ENCODE measurements around the gene RASGRF1. TPM values are rescaled to one million over a fixed set of nuclear protein-coding genes. Genes with fewer than 3 reads are reported as not detected.

RASGRF1 gene
- total RNA-seq, 1 donor from 2014 or later: 0.31 TPM

GRCh38 chr15:78957416-78958093 is 133.0 kb downstream of the RASGRF1 start:
- no peak for DNase-seq

DNA sequence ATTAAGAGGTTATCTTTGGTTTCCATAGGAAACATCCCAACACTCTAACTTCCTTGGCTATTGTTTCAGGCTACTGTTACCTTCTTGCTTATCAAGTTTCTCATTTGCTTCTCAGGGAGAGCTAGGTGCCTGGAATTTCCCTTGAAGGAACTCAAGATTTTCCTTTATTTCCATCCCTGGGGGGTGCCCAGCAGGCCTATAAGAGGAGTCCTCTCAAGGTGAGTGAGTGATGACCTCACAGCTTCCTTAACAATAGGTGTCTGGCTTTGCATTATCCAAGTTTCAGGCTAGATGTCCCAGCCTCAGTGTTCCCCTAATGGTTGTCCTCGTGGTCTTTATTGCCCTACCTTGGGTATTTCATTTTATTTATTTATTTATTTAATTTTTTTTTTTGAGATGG is 133.6 kb downstream of the RASGRF1 start:
- DNase-seq: no peak

- DNase-seq: no peak
Observed at GRCh38 chr15:78955355-78955754, 135.2 kb downstream of the RASGRF1 start.

DNA sequence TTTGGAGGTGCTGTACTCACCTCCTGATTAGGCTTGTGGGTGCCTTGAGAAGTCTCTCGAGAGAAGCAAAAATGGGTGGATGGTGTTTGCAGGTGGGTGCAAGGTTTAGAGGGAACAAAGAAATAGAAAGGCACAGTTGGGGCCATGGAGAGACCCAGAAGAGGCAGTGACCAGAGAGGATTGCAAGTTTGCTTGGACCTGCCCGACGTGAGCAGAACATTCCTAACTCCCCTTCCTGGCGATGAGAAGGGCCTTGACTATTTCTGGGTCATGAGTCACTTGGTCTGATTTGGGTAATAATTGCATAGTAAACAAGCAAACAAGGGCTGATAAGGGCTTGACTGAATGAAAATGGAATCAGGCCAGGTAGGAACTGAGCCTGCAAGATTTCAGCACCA is 138.7 kb downstream of the RASGRF1 start:
- no peak for DNase-seq

DNA sequence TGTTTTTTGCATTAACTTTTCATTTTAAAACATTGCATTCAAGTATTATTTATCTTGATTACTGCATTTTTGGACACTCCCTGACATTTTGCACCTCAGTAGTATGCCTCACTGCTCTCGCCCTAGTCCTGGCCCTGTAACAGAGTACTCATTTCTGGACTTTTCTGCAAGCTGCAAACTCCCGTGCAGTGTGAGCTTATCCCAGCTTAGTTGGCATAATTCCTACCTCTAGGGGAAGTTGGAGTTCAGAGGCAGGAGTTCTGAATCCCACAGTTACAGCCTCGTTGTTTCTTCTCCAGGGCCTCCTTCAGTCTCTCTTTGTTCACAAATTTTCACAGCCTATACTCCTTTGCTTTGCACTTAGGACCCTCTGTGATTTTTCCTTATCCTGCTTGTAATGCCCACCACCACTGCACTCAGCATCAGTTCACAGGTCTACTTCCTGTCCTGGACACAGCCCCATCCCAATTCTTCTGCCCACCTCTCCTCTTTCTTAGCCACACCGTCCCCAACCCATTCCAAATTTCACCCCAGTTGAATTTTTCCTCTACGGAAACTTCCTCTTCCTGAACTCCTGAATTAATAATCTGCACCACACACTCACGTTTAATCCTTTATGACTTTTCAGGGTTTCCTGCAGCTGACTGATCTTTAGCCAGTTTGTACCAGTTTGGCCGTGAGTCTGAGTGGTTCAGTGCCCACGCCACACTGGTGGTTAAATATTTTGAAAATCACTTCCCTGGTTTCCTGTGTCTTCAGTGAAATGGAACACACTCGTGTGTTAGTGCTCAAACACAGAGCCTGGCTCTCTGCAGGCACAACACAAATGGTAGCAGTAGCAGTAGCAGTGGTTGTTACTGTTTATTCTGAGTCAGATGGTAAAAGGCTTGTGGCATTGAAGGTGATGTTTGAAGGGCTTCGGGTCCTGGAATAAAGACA is 139.4 kb downstream of the RASGRF1 start:
- peak; percentile 30 for DNase-seq

DNA sequence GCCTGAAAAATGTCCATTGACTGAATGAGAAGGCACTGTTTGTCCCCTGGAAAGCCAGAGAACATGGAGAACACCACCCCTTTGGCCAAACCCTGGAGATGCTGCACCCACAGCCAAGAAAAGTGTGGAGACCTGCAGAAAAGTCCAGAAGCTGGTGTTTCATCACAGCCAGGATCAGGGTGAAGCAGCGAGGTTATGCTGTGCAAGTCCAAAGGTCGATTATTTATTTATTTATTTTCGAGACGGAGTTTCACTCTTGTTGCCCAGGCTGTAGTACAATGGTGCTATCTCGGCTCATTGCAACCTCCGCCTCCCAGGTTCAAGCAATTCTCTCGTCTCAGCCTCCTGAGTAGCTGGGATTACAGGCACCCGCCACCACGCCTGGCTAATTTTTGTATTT is 140.2 kb downstream of the RASGRF1 start:
- no peak for DNase-seq

DNA sequence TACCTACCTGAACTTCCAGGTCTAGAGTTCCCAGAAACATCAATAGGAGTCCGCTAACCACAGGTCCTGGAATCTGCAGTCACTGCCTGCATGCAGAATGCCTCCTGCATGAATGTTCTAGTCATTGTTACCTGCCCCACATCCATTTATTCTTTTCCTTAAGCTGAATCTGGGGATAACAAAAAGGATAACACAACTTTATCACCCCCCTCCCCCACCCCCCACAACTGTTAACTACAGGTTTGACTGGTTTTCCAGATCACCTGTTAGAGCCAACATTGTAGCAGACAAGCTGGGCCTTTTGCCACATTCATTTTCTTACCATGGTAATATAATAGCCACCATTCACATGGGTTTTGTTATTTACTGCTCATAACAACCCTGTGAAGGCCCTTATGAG is 141.1 kb downstream of the RASGRF1 start:
- no peak for DNase-seq

GRCh38 chr15:78947506-78947905 is 143.1 kb downstream of the RASGRF1 start:
- DNase-seq: no peak

GRCh38 chr15:78946493-78946892 is 144.1 kb downstream of the RASGRF1 start:
- no peak for DNase-seq

DNA sequence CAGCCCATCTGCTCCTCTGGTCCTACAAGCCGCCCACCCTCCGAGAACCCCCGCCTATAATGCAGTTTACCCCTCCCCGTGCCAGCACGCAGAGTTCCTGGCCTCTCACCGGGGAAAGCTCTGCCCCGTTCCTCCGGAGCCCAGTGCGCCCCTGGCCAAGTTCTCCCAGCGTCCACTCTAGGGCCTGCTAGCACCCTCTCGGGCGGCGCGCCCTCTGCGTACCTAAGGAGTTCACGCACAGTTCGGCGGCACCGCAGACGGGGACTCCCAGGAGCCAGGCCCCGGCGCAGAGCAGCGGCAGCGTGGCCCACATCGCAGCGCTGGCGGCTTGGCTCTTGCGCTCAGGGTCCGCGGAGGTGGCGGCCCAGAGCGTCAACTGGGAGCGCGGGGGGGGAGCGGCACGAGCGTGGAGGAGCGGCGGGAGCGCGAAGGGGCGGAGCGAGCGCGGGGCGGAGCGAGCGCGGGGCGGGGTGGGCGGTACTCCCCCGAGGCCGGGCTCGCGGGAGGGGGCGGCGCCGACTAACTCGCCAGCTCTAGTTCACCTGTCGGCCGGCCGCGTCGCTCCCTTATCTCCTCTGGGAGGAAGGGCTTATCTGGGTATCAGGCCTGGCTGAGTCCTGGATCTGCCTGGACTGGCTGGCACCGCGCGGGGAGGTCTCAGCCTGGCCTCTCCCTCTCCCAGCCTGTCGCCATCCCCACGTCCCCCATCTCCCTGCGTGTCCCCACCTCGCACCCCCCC is 145.7 kb downstream of the RASGRF1 start, which contains the start of gene CTSH:
Gene CTSH (minus strand): TSS at position 378 of the 739 bp plus-strand sequence. CDS start 65 bp downstream, at position 313.
- DNase-seq: peak; percentile 67

- no peak for DNase-seq
Observed at GRCh38 chr15:78944202-78944625, 146.4 kb downstream of the RASGRF1 start.

DNA sequence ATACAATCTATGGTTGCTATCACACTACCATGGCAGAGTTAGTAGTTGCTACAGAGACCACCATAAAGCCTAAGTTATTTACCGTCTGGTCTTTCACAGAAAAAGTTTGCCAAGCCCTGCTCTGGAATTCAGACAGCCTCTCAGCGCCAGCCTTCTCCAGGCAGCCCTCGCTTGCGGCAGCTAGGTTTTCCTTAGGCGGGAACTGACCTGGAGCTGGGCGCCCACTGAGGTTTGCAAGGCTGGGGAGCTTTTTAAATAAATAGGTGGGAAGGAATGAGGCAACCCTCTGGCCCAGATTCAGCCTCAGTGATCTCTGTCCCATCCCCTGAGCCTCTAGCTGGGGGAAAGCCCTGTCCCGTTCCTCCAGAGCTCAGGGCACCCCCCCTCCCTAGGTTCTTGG is 146.9 kb downstream of the RASGRF1 start:
- no peak for DNase-seq

GRCh38 chr15:78942741-78943140 is 147.8 kb downstream of the RASGRF1 start:
- DNase-seq: no peak

- no peak for DNase-seq
Observed at GRCh38 chr15:78938658-78939488, 151.7 kb downstream of the RASGRF1 start.

DNA sequence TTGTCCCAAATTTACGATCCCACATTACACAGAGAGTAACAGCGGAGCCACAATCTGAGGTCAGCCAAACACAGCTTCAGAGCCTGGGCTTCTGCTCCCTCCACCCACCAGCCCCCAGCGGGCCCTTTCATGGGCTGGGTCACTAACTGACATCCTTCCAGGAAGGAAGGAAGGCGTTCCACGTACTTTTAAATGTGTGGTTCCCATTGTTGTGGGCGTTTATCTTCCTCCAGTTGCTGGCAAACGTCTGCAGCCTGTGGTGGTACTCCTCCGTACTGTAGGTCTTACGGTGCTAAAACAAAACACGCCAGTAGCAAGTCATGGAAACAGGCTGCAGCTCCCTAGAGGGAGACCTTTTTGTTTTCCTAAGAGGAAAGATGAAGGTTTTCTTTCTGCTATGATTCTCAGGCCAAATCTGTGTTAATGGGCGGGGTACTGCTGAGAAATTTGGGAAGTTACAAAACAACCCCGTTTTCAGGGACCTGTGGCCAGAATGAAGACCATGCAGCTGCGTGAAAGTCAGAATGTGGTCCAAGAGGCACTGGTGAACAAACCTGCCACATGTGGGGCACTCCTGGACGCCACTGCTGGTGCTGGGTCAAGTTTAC is 153.3 kb downstream of the RASGRF1 start:
- DNase-seq: no peak

DNA sequence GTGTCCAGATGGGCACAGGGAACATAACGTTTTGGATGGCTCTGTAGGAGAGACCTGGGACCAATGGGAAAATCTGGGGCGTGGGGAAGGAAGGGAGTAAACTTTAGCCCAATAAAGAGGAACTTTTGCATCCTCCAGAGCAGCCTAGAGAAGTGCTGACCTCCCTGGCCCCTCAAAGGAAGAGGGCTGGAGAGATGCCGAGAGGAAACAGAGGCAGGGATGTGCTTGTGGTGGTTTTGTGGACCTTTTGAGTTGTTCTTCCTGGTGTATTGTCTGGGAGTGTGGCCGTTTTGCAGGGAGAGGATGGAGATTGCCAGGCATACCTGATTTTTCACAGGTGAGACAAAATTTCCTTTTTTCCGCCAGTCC is 155.9 kb downstream of the RASGRF1 start:
- DNase-seq: no peak

- peak; percentile 87 for DNase-seq
Observed at GRCh38 chr15:78933823-78934654, 156.5 kb downstream of the RASGRF1 start.

DNA sequence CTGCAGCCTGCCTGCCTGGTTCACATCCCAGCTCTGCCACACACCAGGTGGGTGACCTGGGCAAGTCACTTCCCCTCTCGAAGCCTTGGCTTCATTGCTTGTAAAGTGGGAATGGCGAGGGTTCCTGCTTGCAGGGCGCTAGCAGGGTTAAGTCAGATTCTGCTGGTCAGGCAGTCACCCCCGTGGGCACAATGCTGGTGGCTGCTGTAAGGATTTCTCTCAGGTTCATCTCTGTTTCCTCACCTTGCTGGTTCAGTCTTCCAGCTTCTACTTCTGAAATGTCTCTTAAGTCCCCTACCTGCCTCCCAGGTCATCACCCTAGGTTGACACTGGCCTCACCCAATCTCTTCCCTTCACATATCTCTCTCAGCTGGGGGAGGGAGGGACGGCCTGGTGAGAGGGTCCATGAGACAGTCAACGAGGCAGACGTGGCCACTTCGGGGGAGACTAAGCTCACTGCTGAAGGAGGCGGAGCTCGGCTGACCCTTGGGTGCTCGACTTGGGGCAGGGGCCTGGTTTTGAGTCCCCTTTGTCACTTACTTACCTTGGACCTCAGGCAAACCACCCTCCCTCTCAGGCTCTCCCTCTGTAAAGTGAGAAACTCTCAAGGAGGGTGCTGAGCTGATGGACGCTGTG is 157.3 kb downstream of the RASGRF1 start:
- DNase-seq: no peak

DNA sequence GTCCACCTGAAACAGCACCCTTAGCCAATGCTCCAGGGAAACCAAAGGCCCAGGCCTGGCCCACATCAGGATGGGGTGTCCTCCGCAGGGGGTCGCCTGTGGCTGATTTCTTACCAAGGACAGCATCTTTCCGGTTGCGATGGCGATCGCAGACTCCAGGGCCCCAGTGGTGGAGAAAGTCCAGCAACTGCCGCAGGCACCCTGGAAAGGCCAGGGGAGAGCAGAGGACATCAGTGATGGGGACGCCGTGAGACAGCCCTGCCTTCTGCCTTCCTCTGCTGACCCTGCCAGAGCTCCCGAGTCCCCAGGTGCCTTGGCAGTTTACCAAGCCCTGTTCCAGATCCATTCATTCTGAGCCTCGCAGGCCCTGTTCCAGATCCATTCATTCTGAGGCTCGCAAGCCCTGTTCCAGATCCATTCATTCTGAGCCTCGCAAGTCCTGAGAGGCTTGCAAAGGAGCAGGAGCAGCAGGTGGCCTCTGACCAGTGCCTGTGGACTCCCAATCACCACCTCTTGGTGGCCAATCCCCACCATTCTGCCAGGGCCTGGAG is 158.2 kb downstream of the RASGRF1 start:
- DNase-seq: no peak
